Fibroblast of mammary gland (primary cell): ENCODE measurements around the gene APC.

ENCODE experiments used
- DNase-seq: peaks from one replicate; pipeline ENCODE4 v3.0.0-alpha.2; 2010; ENCODE audit warnings: low read depth
- H3K4me3 ChIP-seq: 2 replicates; pipeline ENCODE4 v1.5.1; 2011; ENCODE audit warnings: low read depth, mild to moderate bottlenecking, low read length, moderate library complexity; ENCODE audit not compliant: control insufficient read depth
- CTCF ChIP-seq: conservative IDR thresholded peaks from 2 replicates; pipeline ENCODE4 v1.5.1; 2011; ENCODE audit warnings: low read depth, low read length, inconsistent platforms; ENCODE audit not compliant: control insufficient read depth, insufficient read depth

APC gene

GRCh38 chr5:112752335-112752734 is 14.7 kb downstream of the APC start:
- no peak for TF ChIP-seq CTCF
- DNase-seq, result no peak
- no peak overlapping the region for H3K4me3 ChIP-seq

GRCh38 chr5:112755703-112756102 is 18.0 kb downstream of the APC start:
- DNase-seq, result no peak
- H3K4me3 ChIP-seq, result no peak overlapping the region
- no peak for TF ChIP-seq CTCF

GRCh38 chr5:112757468-112758208 is 20.0 kb downstream of the APC start:
- no peak overlapping the region for H3K4me3 ChIP-seq
- DNase-seq, result peak; percentile 74
- peak; percentile 84 for TF ChIP-seq CTCF

- no peak for DNase-seq
- no peak overlapping the region for H3K4me3 ChIP-seq
- TF ChIP-seq CTCF, result no peak
Observed at GRCh38 chr5:112758676-112759075, 21.0 kb downstream of the APC start.

- no peak overlapping the region for H3K4me3 ChIP-seq
- peak; percentile 35 for DNase-seq
- no peak for TF ChIP-seq CTCF
Observed at GRCh38 chr5:112762113-112762810, 24.6 kb downstream of the APC start.

GRCh38 chr5:112763165-112763564 is 25.5 kb downstream of the APC start:
- H3K4me3 ChIP-seq, result no peak overlapping the region
- TF ChIP-seq CTCF, result no peak
- DNase-seq, result no peak
